Liver (tissue), 9 donors: ENCODE measurements around the gene HAND2. TPM values are rescaled to one million over a fixed set of nuclear protein-coding genes. Genes with fewer than 3 reads are reported as not detected.

ENCODE experiments used
- DNase-seq: peaks from one replicate; pipeline ENCODE4 v3.0.0-alpha.2; 2017; ENCODE audit warnings: low spot score
- H3K27ac ChIP-seq, 2 donors: one replicate each; pipeline ENCODE4 v1.7.0; 2013; ENCODE audit warnings: inconsistent platforms in 2 of 2, low read length in 2 of 2, control low read depth in 1 of 2, low read depth in 1 of 2, mild to moderate bottlenecking in 1 of 2
- H3K27me3 ChIP-seq, 4 donors: one replicate each; pipeline versions ENCODE4 v1.6.1 to v1.7.0; 2013; ENCODE audit warnings: low read length in 3 of 4, inconsistent platforms in 1 of 4, mild to moderate bottlenecking in 1 of 4, moderate library complexity in 1 of 4; ENCODE audit not compliant: control insufficient read depth in 4 of 4, insufficient read depth in 4 of 4
- H3K36me3 ChIP-seq, 4 donors: one replicate each; pipeline versions ENCODE4 v1.6.1 to v1.7.0; 2013; ENCODE audit warnings: low read length in 3 of 4, mild to moderate bottlenecking in 3 of 4, low read depth in 1 of 4, moderate library complexity in 1 of 4; ENCODE audit not compliant: control insufficient read depth in 4 of 4, insufficient read depth in 3 of 4
- H3K4me1 ChIP-seq, 4 donors: one replicate each; pipeline versions ENCODE4 v1.6.1 to v1.7.0; 2013; ENCODE audit warnings: low read length in 3 of 4, mild to moderate bottlenecking in 3 of 4, moderate library complexity in 1 of 4; ENCODE audit not compliant: control insufficient read depth in 4 of 4, insufficient read depth in 4 of 4
- H3K4me3 ChIP-seq, 3 donors: one replicate each; pipeline versions ENCODE4 v1.6.1 to v1.7.0; 2013; ENCODE audit warnings: low read length in 3 of 3, control low read depth in 1 of 3, low read depth in 1 of 3, mild to moderate bottlenecking in 1 of 3
- H3K9ac ChIP-seq, 2 donors: one replicate each; pipeline ENCODE4 v1.7.0; 2013; ENCODE audit warnings: low read length in 2 of 2, mild to moderate bottlenecking in 2 of 2, moderate library complexity in 2 of 2, control low read depth in 1 of 2, low read depth in 1 of 2
- H3K9me3 ChIP-seq, 4 donors: one replicate each; pipeline versions ENCODE4 v1.6.1 to v1.7.0; 2013; ENCODE audit warnings: low read length in 3 of 4; ENCODE audit not compliant: control insufficient read depth in 4 of 4
- EGR1 ChIP-seq, 2 donors: IDR thresholded peaks; 2 replicates each; pipeline ENCODE4 v1.6.1; 2016 to 2018; ENCODE audit warnings: antibody characterized with exemption in 2 of 2, low read depth in 2 of 2
- WGBS: extraction: QIAGEN DNeasy Blood & Tissue Kit; methylation state at CpG from one replicate; pipeline ENCODE4 v1.1.7; 2013; 5-methylcytosine and 5-hydroxymethylcytosine counted together
- polyA plus RNA-seq, 2 donors: library from polyadenylated mRNA; stranded (reverse) in 1 of 2; unstranded in 1 of 2; fragments of 200-250 nt in 1 of 2; fragments of >200 nt in 1 of 2; fragmentation: Nextera tagmentation in 1 of 2; extraction: Ambion mirVana in 1 of 2; gene quantifications; one replicate each; pipeline versions ENCODE4 v1.2.1 to v1.2.3, GENCODE V29; 2013 to 2015
- total RNA-seq, 2 donors: library from RNA; depleted of rRNA; stranded (reverse); fragments of >200 nt; gene quantifications; one replicate each; pipeline ENCODE4 v1.2.3, GENCODE V29; 2014
- donor health status: healthy.
- donor health status: healthy.
- donor health status: healthy.
- donor health status: healthy.
- donor health status: healthy.

The HAND2 gene
- total and polyA plus RNA-seq, 4 donors: 2.1 to 4.7 (median 3.7) TPM

GRCh38 chr4:173477016-173477415 lies 53.0 kb downstream of the HAND2 start:
- no peak for DNase-seq
- no peak overlapping the region for H3K27ac ChIP-seq
- no peak overlapping the region for H3K4me3 ChIP-seq
- H3K4me1 ChIP-seq: no peaks in the 10 kb centered on the region
- H3K27me3 ChIP-seq: no peaks in the 10 kb centered on the region
- H3K9me3 ChIP-seq: no peaks in the 10 kb centered on the region
- no peaks in the 10 kb centered on the region for H3K36me3 ChIP-seq
- no peak overlapping the region for H3K9ac ChIP-seq
- no peak for TF ChIP-seq EGR1 (IDR thresholded peaks at IDR 0.05; ENCODE audit: low read depth in 2 of 2)
- WGBS: 65% methylated on average over 1 of the region's 1 CpG

Other genes starting within 250 kb of the HAND2 start
- gene HMGB2, start 195.9 kb downstream of the HAND2 start, total RNA-seq: 100 to 1,000 TPM in 1 of 2 donors, 1 to 10 TPM in 1; 7.2 to 271 TPM
- 10 to 100 TPM; 12.3 to 21.4 TPM for gene HMGB2, start 195.9 kb downstream of the HAND2 start, polyA plus RNA-seq
- 1 to 10 TPM; 3.6 to 10.0 TPM for gene SAP30, start 159.3 kb downstream of the HAND2 start, total RNA-seq
- gene SAP30, start 159.3 kb downstream of the HAND2 start, polyA plus RNA-seq: 1 to 10 TPM; 1.3 to 3.7 TPM
- under 1 TPM in 1 of 2 donors, not detected in 1; under 0.01 TPM for gene SCRG1, start 131.1 kb downstream of the HAND2 start, total RNA-seq
- under 1 TPM; 0.01 to 0.46 TPM for gene SCRG1, start 131.1 kb downstream of the HAND2 start, polyA plus RNA-seq